Panc1 (cell line): ENCODE results near the gene TAC4.

Source experiments
- POLR2AphosphoS5 ChIP-seq: IDR thresholded peaks from 2 replicates; pipeline ENCODE4 v1.6.1; 2012; ENCODE audit warnings: mild to moderate bottlenecking, low read depth, low read length, moderate library complexity
- TF ChIP-seq, protein P1 (sequence below): fragments of 450-650 bp; IDR thresholded peaks from 2 replicates; pipeline ENCODE4 v1.5.1; 2017; ENCODE audit warnings: mild to moderate bottlenecking
- TF ChIP-seq, protein P2 (sequence below), 2 experiments: IDR thresholded peaks; 2 replicates each; pipeline ENCODE4 v1.6.1; 2011 to 2012; ENCODE audit warnings: low read depth in 2 of 2, control low read depth in 1 of 2, low read length in 1 of 2, mild to moderate bottlenecking in 1 of 2, moderate library complexity in 1 of 2; ENCODE audit not compliant: insufficient read depth in 1 of 2

DNA sequence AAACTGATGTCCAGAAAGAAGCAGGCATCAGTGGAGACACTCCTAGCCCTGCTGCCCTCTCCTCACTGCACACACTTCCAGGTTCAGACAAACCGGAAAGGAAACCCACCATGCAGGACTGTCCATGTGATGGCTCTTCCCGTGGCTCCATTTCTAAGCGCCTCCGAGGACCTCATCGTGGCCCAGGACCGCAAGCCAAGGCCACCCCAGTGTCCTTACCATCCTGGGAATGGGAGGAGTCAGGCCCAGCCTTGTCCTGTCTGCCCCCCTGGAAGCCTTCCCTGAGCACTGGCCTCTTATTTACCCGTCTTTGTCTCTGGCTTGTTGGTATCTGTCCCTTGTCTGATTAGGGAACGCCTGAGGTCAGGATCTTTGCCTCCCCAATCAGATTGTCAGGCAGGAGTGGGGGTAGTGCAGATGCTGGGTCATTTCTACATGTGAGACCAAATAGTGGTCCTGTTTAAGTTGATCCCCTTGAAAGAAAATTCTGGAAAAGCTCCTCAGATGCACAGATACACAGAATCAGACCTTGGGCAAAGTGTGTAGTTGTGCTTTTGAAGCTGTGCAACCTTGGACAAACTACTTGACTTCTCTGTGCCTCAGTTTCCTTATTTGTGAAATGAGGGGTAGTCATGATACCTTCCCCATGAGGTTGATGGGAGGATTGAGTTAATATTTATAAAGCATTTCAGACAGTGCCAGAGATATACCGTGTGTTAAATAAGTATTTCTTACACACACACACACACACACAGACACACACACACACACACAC, 744 bp downstream of the TAC4 start:
- TF ChIP-seq, protein P1, sequence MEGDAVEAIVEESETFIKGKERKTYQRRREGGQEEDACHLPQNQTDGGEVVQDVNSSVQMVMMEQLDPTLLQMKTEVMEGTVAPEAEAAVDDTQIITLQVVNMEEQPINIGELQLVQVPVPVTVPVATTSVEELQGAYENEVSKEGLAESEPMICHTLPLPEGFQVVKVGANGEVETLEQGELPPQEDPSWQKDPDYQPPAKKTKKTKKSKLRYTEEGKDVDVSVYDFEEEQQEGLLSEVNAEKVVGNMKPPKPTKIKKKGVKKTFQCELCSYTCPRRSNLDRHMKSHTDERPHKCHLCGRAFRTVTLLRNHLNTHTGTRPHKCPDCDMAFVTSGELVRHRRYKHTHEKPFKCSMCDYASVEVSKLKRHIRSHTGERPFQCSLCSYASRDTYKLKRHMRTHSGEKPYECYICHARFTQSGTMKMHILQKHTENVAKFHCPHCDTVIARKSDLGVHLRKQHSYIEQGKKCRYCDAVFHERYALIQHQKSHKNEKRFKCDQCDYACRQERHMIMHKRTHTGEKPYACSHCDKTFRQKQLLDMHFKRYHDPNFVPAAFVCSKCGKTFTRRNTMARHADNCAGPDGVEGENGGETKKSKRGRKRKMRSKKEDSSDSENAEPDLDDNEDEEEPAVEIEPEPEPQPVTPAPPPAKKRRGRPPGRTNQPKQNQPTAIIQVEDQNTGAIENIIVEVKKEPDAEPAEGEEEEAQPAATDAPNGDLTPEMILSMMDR: no peak
- no peak for TF ChIP-seq POLR2AphosphoS5
- TF ChIP-seq, protein P2, sequence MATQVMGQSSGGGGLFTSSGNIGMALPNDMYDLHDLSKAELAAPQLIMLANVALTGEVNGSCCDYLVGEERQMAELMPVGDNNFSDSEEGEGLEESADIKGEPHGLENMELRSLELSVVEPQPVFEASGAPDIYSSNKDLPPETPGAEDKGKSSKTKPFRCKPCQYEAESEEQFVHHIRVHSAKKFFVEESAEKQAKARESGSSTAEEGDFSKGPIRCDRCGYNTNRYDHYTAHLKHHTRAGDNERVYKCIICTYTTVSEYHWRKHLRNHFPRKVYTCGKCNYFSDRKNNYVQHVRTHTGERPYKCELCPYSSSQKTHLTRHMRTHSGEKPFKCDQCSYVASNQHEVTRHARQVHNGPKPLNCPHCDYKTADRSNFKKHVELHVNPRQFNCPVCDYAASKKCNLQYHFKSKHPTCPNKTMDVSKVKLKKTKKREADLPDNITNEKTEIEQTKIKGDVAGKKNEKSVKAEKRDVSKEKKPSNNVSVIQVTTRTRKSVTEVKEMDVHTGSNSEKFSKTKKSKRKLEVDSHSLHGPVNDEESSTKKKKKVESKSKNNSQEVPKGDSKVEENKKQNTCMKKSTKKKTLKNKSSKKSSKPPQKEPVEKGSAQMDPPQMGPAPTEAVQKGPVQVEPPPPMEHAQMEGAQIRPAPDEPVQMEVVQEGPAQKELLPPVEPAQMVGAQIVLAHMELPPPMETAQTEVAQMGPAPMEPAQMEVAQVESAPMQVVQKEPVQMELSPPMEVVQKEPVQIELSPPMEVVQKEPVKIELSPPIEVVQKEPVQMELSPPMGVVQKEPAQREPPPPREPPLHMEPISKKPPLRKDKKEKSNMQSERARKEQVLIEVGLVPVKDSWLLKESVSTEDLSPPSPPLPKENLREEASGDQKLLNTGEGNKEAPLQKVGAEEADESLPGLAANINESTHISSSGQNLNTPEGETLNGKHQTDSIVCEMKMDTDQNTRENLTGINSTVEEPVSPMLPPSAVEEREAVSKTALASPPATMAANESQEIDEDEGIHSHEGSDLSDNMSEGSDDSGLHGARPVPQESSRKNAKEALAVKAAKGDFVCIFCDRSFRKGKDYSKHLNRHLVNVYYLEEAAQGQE (IDR thresholded peaks at IDR 0.05; ENCODE audit: insufficient read depth in 1 of 2, low read depth in 2 of 2, low read length in 1 of 2): no peak
